HepG2 (cell line): Measurements from ENCODE around the gene ACOT6. TPM values are rescaled to one million over a fixed set of nuclear protein-coding genes. Genes with fewer than 3 reads are reported as not detected.

Experiments used
- ATAC-seq: fragments of 200-7000 bp; cut with Tn5 transposase; 3 replicates; pipeline ENCODE4 v1.9.1; 2020; ENCODE audit warnings: mild to moderate bottlenecking, moderate library complexity
- BruUV-seq: library from RNA; stranded (reverse); fragments of 400-500 nt; replicated peaks from 2 replicates; lab custom pipeline; 2021; lab: Mats Ljungman, UMichigan
- CTCF ChIA-PET: fragments of 300-600 bp; formaldehyde crosslinking; extraction: SDS; loops from one replicate; lab custom pipeline; 2021; ENCODE audit warnings: low total read pairs, inconsistent platforms, low intra/inter-chr PET ratio; lab: Yijun Ruan, JAX
- POLR2A ChIA-PET: fragments of 350-600 bp; sonication (Branson Sonifier 250); formaldehyde crosslinking; loops from one replicate; lab custom pipeline; 2020; ENCODE audit warnings: antibody characterized with exemption, inconsistent platforms; lab: Yijun Ruan, JAX
- DNase-seq: peaks from one replicate; pipeline ENCODE4 v3.0.0-alpha.2; 2015; ENCODE audit warnings: low spot score
- FAIRE-seq: peaks from 3 replicates; lab custom pipeline; 2011; peaks lifted over from hg19 to GRCh38; lab: Jason Lieb, UNC
- H2AFZ ChIP-seq: one replicate; pipeline ENCODE4 v1.6.1; 2011; ENCODE audit warnings: low read length, inconsistent platforms
- H3K27ac ChIP-seq: fragments of 300-600 bp; 3 replicates; pipeline ENCODE4 v1.8.0; 2011; ENCODE audit warnings: mixed run types, mild to moderate bottlenecking, mixed read lengths, low read length, inconsistent platforms; ENCODE audit not compliant: insufficient read depth; ENCODE audit errors: extremely low read length
- H3K27me3 ChIP-seq, 2 experiments: fragments of 200-600 bp in 1 of 2; 2 replicates in 1 of 2; 3 replicates in 1 of 2; pipeline versions ENCODE4 v1.6.0 to v1.8.0; 2011; ENCODE audit warnings: low read length in 2 of 2, mild to moderate bottlenecking in 2 of 2, moderate library complexity in 2 of 2, inconsistent platforms in 1 of 2; ENCODE audit not compliant: insufficient read depth in 2 of 2, control insufficient read depth in 1 of 2
- H3K36me3 ChIP-seq, 2 experiments: fragments of 200-600 bp in 1 of 2; replicated peaks in 1 of 2; 2 replicates in 1 of 2; 3 replicates in 1 of 2; pipeline versions ENCODE4 v1.5.1 to v1.8.0; 2011; ENCODE audit warnings: low read length in 2 of 2, inconsistent platforms in 1 of 2; ENCODE audit not compliant: insufficient read depth in 2 of 2, control insufficient read depth in 1 of 2
- H3K4me1 ChIP-seq: 2 replicates; pipeline ENCODE4 v1.5.1; 2012; ENCODE audit warnings: low read length, inconsistent platforms; ENCODE audit not compliant: insufficient read depth
- H3K4me2 ChIP-seq: 2 replicates; pipeline ENCODE4 v1.6.0; 2011; ENCODE audit warnings: low read depth, low read length, inconsistent platforms
- H3K4me3 ChIP-seq, 3 experiments: fragments of 200-600 bp in 1 of 3; sonication (generic), shearing (Covaris generic) in 1 of 3; replicated peaks in 1 of 3; 2 replicates each; pipeline ENCODE4 v1.5.1; 2011 to 2016; ENCODE audit warnings: low read length in 3 of 3, inconsistent platforms in 2 of 3, low read depth in 2 of 3, mild to moderate bottlenecking in 2 of 3, control low read depth in 1 of 3, mixed read lengths in 1 of 3; ENCODE audit not compliant: insufficient read depth in 1 of 3
- H3K79me2 ChIP-seq: one replicate; pipeline ENCODE4 v1.6.1; 2011; ENCODE audit warnings: low read length, inconsistent platforms; ENCODE audit not compliant: insufficient read depth
- H3K9ac ChIP-seq: 2 replicates; pipeline ENCODE4 v1.6.0; 2011; ENCODE audit warnings: mild to moderate bottlenecking, low read depth, low read length, inconsistent platforms; ENCODE audit not compliant: insufficient read depth
- H3K9me3 ChIP-seq: 2 replicates; pipeline ENCODE4 v1.5.1; 2012; ENCODE audit warnings: mild to moderate bottlenecking, low read length
- H4K20me1 ChIP-seq: 2 replicates; pipeline ENCODE4 v1.6.0; 2011; ENCODE audit warnings: inconsistent platforms, mild to moderate bottlenecking, low read length, moderate library complexity; ENCODE audit not compliant: insufficient read depth
- ARID2 ChIP-seq: sonication (generic); formaldehyde crosslinking; IDR thresholded peaks from 2 replicates; pipeline ENCODE4 v1.8.1; 2022; ENCODE audit warnings: mild to moderate bottlenecking, missing genetic modification reagents, borderline replicate concordance
- DNMT1 ChIP-seq: sonication (generic); formaldehyde crosslinking; IDR thresholded peaks from 2 replicates; pipeline ENCODE4 v1.5.1; 2020; ENCODE audit warnings: mild to moderate bottlenecking, missing genetic modification reagents
- FLYWCH1 ChIP-seq: sonication (generic); formaldehyde crosslinking; IDR thresholded peaks from 2 replicates; pipeline ENCODE4 v1.8.1; 2023; ENCODE audit warnings: mild to moderate bottlenecking, missing genetic modification reagents
- MAF1 ChIP-seq: sonication (generic); formaldehyde crosslinking; IDR thresholded peaks from 2 replicates; pipeline ENCODE4 v1.5.0; 2020; ENCODE audit warnings: missing genetic modification reagents, borderline replicate concordance
- PHF5A ChIP-seq: IDR thresholded peaks from one replicate; pipeline ENCODE4 v1.6.1; 2018; ENCODE audit warnings: low read depth, missing genetic modification reagents; ENCODE audit not compliant: unreplicated experiment
- RBM22 ChIP-seq: fragments of 200-400 bp; formaldehyde crosslinking; optimal IDR thresholded peaks from 2 replicates; pipeline ENCODE3; 2017; ENCODE audit warnings: mild to moderate bottlenecking, low read length, moderate library complexity
- YEATS4 ChIP-seq: sonication (generic); formaldehyde crosslinking; IDR thresholded peaks from 2 replicates; pipeline ENCODE4 v1.4.0; 2020; ENCODE audit warnings: missing genetic modification reagents, borderline replicate concordance
- ZNF230 ChIP-seq: sonication (generic); formaldehyde crosslinking; IDR thresholded peaks from 2 replicates; pipeline ENCODE4 v1.4.0; 2020; ENCODE audit warnings: mild to moderate bottlenecking, missing genetic modification reagents
- ZNF382 ChIP-seq: sonication (generic); formaldehyde crosslinking; IDR thresholded peaks from 2 replicates; pipeline ENCODE4 v1.5.0; 2020; ENCODE audit warnings: missing genetic modification reagents, mild to moderate bottlenecking, borderline replicate concordance
- ZNF484 ChIP-seq: sonication (generic); formaldehyde crosslinking; IDR thresholded peaks from 2 replicates; pipeline ENCODE4 v1.5.1; 2020; ENCODE audit warnings: mild to moderate bottlenecking, low read depth, missing genetic modification reagents, borderline replicate concordance
- ZNF563 ChIP-seq: sonication (generic); formaldehyde crosslinking; IDR thresholded peaks from 2 replicates; pipeline ENCODE4 v1.8.0; 2022; ENCODE audit warnings: mild to moderate bottlenecking, moderate library complexity, missing genetic modification reagents
- ZNF564 ChIP-seq: sonication (generic); formaldehyde crosslinking; IDR thresholded peaks from 2 replicates; pipeline ENCODE4 v1.8.1; 2023; ENCODE audit warnings: mild to moderate bottlenecking, missing genetic modification reagents
- ZNF644 ChIP-seq: IDR thresholded peaks from 2 replicates; pipeline ENCODE4 v1.6.1; 2016; ENCODE audit warnings: low read depth
- ZSCAN30 ChIP-seq: sonication (generic); formaldehyde crosslinking; IDR thresholded peaks from 2 replicates; pipeline ENCODE4 v1.5.0; 2020; ENCODE audit warnings: mild to moderate bottlenecking, missing genetic modification reagents
- WGBS: methylation state at CpG from one replicate; pipeline ENCODE4 v1.1.6; 2017; ENCODE audit warnings: low lambda C conversion rate; 5-methylcytosine and 5-hydroxymethylcytosine counted together
- in situ Hi-C: cut with HindIII; loops from 2 replicates; pipeline ENCODE4 v1.10.0; 2017; ENCODE audit warnings: low pct_unique_long_range_greater_than_20kb; ENCODE audit not compliant: extremely low pct_ligation_motif_present
- intact Hi-C: fragments of 100-400 bp; cut with micrococcal nuclease; formaldehyde crosslinking; loops from one replicate; pipeline ENCODE4 v1.10.0; 2022; ENCODE audit not compliant: unreplicated experiment
- polyA plus RNA-seq, 8 experiments: library from polyadenylated mRNA; depleted of rRNA in 3 of 8; stranded (reverse) in 7 of 8; unstranded in 1 of 8; fragments of >200 nt; fragmentation: Illumina TruSeq in 4 of 8; extraction: Trizol in 4 of 8; gene quantifications; 2 replicates each; pipeline versions ENCODE4 v1.2.1 to v1.2.3, GENCODE V29; 2011 to 2016; ENCODE audit warnings: low read depth in 4 of 8, missing spikeins in 1 of 8, mixed read lengths in 1 of 8; ENCODE audit not compliant: insufficient read depth in 1 of 8
- total RNA-seq, 5 experiments: library from RNA; depleted of rRNA; stranded (reverse); fragments of >200 nt; fragmentation: Illumina TruSeq; extraction: Trizol; gene quantifications; 2 replicates each; pipeline ENCODE4 v1.2.3, GENCODE V29; 2016; ENCODE audit warnings: low read depth in 1 of 5
- TF ChIP-seq, protein P1 (sequence below): sonication (generic); formaldehyde crosslinking; conservative IDR thresholded peaks from 2 replicates; pipeline ENCODE4 v1.4.0; 2020; ENCODE audit warnings: missing genetic modification reagents
- TF ChIP-seq, protein P2 (sequence below): sonication (generic); formaldehyde crosslinking; IDR thresholded peaks from 2 replicates; pipeline ENCODE4 v1.4.0; 2020; ENCODE audit warnings: mild to moderate bottlenecking, missing genetic modification reagents
- TF ChIP-seq, protein P3 (sequence below): IDR thresholded peaks from 2 replicates; pipeline ENCODE4 v1.6.1; 2016; ENCODE audit warnings: low read depth, missing genetic modification reagents, missing compliant biosample characterization

ACOT6 gene
- total and polyA plus RNA-seq, 2 of the 13 experiments (the other 11 are each of a cell fraction or from before 2014, with no cell fraction given): 0.15 to 0.27 TPM

DNA sequence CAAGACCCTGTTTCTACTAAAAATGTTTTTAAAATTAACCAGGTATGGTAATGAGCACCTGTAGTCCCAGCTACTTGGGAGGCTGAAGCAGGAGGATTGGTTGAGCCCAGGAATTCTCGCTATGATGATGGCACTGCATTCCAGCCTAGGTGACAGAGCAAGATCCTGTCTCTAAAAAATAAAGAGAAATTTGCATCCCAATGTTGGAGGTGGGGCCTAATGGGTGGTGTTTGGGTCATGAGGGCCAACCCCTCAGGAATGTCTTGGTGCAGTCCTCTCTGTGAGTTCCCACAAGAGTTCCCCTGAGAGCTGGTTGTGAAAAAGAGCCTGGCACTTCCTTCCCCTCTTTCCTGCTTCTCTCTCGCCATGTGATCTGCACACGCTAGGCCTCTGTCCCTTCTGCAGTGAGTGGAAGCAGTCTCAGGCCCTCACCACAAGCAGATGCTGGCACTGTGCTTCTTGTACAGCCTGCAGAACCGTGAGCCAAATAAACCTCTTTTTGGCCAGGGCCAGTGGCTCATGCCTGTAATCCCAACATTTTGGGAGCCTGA lies 11.3 kb downstream of the ACOT6 start:
- Histone ChIP-seq H2AFZ (no peak overlapping the region), H4K20me1 (no peaks in the 10 kb centered on the region), H3K36me3 (no peaks in the 10 kb centered on the region), H3K27ac (no peak overlapping the region), H3K4me2 (no peak overlapping the region), H3K9ac (no peak overlapping the region), H3K79me2 (no peaks in the 10 kb centered on the region), H3K4me1 (peaks cover 9% of the 10 kb centered on the region), H3K27me3 (no peaks in the 10 kb centered on the region), H3K9me3 (no peaks in the 10 kb centered on the region), H3K4me3 (no peak overlapping the region)
- WGBS: 55% methylated on average over 4 of the region's 4 CpGs
- DNase-seq (no peak), ATAC-seq (no peak), FAIRE-seq (no peak)
- in situ Hi-C loops: no loop called here
- ChIA-PET CTCF (no interaction called here), POLR2A (no interaction called here)
- BruUV-seq: no TSS peak
- intact Hi-C loops: no loop called here
- TF ChIP-seq PHF5A (CRISPR knock-in tag) (no peak), MAF1 (CRISPR knock-in tag) (no peak), ZNF644 (CRISPR knock-in tag) (no peak), ARID2 (CRISPR knock-in tag) (no peak), ZNF230 (CRISPR knock-in tag) (no peak), RBM22 (no peak), ZSCAN30 (CRISPR knock-in tag) (no peak), ZNF382 (no peak), FLYWCH1 (CRISPR knock-in tag) (no peak), ZNF564 (CRISPR knock-in tag) (no peak), YEATS4 (CRISPR knock-in tag) (no peak), ZNF484 (CRISPR knock-in tag) (no peak), DNMT1 (no peak), ZNF563 (CRISPR knock-in tag) (no peak)
- TF ChIP-seq, protein P1, sequence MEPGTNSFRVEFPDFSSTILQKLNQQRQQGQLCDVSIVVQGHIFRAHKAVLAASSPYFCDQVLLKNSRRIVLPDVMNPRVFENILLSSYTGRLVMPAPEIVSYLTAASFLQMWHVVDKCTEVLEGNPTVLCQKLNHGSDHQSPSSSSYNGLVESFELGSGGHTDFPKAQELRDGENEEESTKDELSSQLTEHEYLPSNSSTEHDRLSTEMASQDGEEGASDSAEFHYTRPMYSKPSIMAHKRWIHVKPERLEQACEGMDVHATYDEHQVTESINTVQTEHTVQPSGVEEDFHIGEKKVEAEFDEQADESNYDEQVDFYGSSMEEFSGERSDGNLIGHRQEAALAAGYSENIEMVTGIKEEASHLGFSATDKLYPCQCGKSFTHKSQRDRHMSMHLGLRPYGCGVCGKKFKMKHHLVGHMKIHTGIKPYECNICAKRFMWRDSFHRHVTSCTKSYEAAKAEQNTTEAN: no peak
- TF ChIP-seq, protein P2, sequence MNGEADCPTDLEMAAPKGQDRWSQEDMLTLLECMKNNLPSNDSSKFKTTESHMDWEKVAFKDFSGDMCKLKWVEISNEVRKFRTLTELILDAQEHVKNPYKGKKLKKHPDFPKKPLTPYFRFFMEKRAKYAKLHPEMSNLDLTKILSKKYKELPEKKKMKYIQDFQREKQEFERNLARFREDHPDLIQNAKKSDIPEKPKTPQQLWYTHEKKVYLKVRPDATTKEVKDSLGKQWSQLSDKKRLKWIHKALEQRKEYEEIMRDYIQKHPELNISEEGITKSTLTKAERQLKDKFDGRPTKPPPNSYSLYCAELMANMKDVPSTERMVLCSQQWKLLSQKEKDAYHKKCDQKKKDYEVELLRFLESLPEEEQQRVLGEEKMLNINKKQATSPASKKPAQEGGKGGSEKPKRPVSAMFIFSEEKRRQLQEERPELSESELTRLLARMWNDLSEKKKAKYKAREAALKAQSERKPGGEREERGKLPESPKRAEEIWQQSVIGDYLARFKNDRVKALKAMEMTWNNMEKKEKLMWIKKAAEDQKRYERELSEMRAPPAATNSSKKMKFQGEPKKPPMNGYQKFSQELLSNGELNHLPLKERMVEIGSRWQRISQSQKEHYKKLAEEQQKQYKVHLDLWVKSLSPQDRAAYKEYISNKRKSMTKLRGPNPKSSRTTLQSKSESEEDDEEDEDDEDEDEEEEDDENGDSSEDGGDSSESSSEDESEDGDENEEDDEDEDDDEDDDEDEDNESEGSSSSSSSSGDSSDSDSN (CRISPR knock-in tag): no peak
- TF ChIP-seq, protein P3, sequence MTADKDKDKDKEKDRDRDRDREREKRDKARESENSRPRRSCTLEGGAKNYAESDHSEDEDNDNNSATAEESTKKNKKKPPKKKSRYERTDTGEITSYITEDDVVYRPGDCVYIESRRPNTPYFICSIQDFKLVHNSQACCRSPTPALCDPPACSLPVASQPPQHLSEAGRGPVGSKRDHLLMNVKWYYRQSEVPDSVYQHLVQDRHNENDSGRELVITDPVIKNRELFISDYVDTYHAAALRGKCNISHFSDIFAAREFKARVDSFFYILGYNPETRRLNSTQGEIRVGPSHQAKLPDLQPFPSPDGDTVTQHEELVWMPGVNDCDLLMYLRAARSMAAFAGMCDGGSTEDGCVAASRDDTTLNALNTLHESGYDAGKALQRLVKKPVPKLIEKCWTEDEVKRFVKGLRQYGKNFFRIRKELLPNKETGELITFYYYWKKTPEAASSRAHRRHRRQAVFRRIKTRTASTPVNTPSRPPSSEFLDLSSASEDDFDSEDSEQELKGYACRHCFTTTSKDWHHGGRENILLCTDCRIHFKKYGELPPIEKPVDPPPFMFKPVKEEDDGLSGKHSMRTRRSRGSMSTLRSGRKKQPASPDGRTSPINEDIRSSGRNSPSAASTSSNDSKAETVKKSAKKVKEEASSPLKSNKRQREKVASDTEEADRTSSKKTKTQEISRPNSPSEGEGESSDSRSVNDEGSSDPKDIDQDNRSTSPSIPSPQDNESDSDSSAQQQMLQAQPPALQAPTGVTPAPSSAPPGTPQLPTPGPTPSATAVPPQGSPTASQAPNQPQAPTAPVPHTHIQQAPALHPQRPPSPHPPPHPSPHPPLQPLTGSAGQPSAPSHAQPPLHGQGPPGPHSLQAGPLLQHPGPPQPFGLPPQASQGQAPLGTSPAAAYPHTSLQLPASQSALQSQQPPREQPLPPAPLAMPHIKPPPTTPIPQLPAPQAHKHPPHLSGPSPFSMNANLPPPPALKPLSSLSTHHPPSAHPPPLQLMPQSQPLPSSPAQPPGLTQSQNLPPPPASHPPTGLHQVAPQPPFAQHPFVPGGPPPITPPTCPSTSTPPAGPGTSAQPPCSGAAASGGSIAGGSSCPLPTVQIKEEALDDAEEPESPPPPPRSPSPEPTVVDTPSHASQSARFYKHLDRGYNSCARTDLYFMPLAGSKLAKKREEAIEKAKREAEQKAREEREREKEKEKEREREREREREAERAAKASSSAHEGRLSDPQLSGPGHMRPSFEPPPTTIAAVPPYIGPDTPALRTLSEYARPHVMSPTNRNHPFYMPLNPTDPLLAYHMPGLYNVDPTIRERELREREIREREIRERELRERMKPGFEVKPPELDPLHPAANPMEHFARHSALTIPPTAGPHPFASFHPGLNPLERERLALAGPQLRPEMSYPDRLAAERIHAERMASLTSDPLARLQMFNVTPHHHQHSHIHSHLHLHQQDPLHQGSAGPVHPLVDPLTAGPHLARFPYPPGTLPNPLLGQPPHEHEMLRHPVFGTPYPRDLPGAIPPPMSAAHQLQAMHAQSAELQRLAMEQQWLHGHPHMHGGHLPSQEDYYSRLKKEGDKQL (CRISPR knock-in tag): no peak
